Tibial nerve (tissue), 4 donors: ENCODE results near the gene COPS3. TPM values are rescaled to one million over a fixed set of nuclear protein-coding genes. Genes with fewer than 3 reads are reported as not detected.

ENCODE experiments used
- DNase-seq, 2 donors: peaks; one replicate each; pipeline ENCODE4 v3.0.0-alpha.2; 2019; ENCODE audit warnings: low spot score in 2 of 2
- H3K27ac ChIP-seq, 4 donors: fragments of 200-600 bp; sonication (generic) in 3 of 4; one replicate each; pipeline ENCODE4 v1.5.1; 2017 to 2019; ENCODE audit warnings: mild to moderate bottlenecking in 1 of 4
- H3K27me3 ChIP-seq, 2 donors: fragments of 200-600 bp; sonication (generic) in 1 of 2; one replicate each; pipeline versions ENCODE4 v1.5.1 to v1.6.0; 2017 to 2019
- H3K36me3 ChIP-seq, 3 donors: fragments of 200-600 bp; sonication (generic); one replicate each; pipeline ENCODE4 v1.5.1; 2018 to 2019
- H3K4me1 ChIP-seq, 4 donors: fragments of 200-600 bp; sonication (generic) in 3 of 4; one replicate each; pipeline ENCODE4 v1.5.1; 2017 to 2019
- H3K4me3 ChIP-seq, 4 donors: fragments of 200-600 bp; sonication (generic) in 3 of 4; one replicate each; pipeline ENCODE4 v1.5.1; 2017 to 2019; ENCODE audit warnings: mild to moderate bottlenecking in 1 of 4, moderate library complexity in 1 of 4
- H3K9me3 ChIP-seq, 4 donors: fragments of 200-600 bp; sonication (generic) in 3 of 4; one replicate each; pipeline ENCODE4 v1.5.1; 2017 to 2019
- CTCF ChIP-seq, 5 experiments: fragments of 200-600 bp in 3 of 5; fragments of 450-650 bp in 2 of 5; sonication (generic) in 3 of 5; IDR thresholded peaks; one replicate each; pipeline ENCODE4 v1.5.1; 2016 to 2019; ENCODE audit warnings: antibody characterized with exemption in 5 of 5, mild to moderate bottlenecking in 3 of 5, moderate library complexity in 2 of 5
- EP300 ChIP-seq, 2 donors: sonication (generic); formaldehyde crosslinking; IDR thresholded peaks; one replicate each; pipeline ENCODE4 v1.6.1; 2017; ENCODE audit warnings: antibody characterized with exemption in 2 of 2, mild to moderate bottlenecking in 1 of 2
- POLR2A ChIP-seq, 2 donors: fragments of 450-650 bp; IDR thresholded peaks; one replicate each; pipeline ENCODE4 v1.6.1; 2017; ENCODE audit warnings: antibody characterized with exemption in 2 of 2, mild to moderate bottlenecking in 2 of 2, moderate library complexity in 2 of 2
- WGBS, 2 donors: methylation state at CpG; one replicate each; pipeline ENCODE4 v1.1.5; 2018; 5-methylcytosine and 5-hydroxymethylcytosine counted together
- total RNA-seq, 4 donors: library from RNA; depleted of rRNA; stranded (reverse); fragments of >200 nt; gene quantifications; one replicate each; pipeline ENCODE4 v1.1.0, GENCODE V29; 2016

COPS3 gene
- total RNA-seq, 4 donors from 2014 or later = 15.7 to 58.8 (median 47.6) TPM

GRCh38 chr17:17236295-17237025 lies 44.6 kb downstream of the COPS3 start:
- TF ChIP-seq CTCF (IDR thresholded peaks at IDR 0.05) (no peak), EP300 (IDR thresholded peaks at IDR 0.05) (no peak)
- Histone ChIP-seq H3K4me3 (peak overlapping the region; percentile 61 to 100 (median 91)), H3K4me1 (peaks cover 0 to 37% (median 15%) of the 10 kb centered on the region in 4 donors), H3K27ac (peak overlapping the region; percentile 89 to 99 (median 91)), H3K9me3 (no peaks in the 10 kb centered on the region), H3K27me3 (no peaks in the 10 kb centered on the region), H3K36me3 (peaks cover 0 to 15% (median 7%) of the 10 kb centered on the region in 3 donors)
- DNase-seq = peak in 1 of 2 donors; percentile 15
- WGBS, 2 donors = 0% methylated on average over 26 of the region's 31 CpGs

- WGBS, 2 donors = 45 to 47% methylated on average over 19 of the region's 19 CpGs
- Histone ChIP-seq H3K4me1 (peaks cover 0 to 37% (median 15%) of the 10 kb centered on the region in 4 donors), H3K9me3 (no peaks in the 10 kb centered on the region), H3K36me3 (peaks cover 0 to 24% (median 11%) of the 10 kb centered on the region in 3 donors), H3K4me3 (peak overlapping the region; percentile 61 to 100 (median 91)), H3K27me3 (no peaks in the 10 kb centered on the region), H3K27ac (peak overlapping the region in 3 of 4 donors; percentile 89 to 99 (median 92))
- TF ChIP-seq POLR2A (IDR thresholded peaks at IDR 0.05) = no peak
- TF ChIP-seq EP300 (IDR thresholded peaks at IDR 0.05) = no peak
- TF ChIP-seq CTCF (IDR thresholded peaks at IDR 0.05) = no peak
- peak in 1 of 2 donors; percentile 21 for DNase-seq
These were observed 45.6 kb downstream of the COPS3 start for GRCh38 chr17:17235212-17236174.

GRCh38 chr17:17232303-17232621 lies 48.8 kb downstream of the COPS3 start:
- H3K4me1 ChIP-seq = peaks cover 0 to 30% (median 15%) of the 10 kb centered on the region in 4 donors
- H3K4me3 ChIP-seq = no peak overlapping the region
- H3K27ac ChIP-seq = no peak overlapping the region
- 86 to 89% methylated on average over 11 of the region's 11 CpGs for WGBS, 2 donors
- no peaks in the 10 kb centered on the region for H3K27me3 ChIP-seq
- TF ChIP-seq POLR2A (IDR thresholded peaks at IDR 0.05) = no peak
- no peak for TF ChIP-seq CTCF (IDR thresholded peaks at IDR 0.05)
- no peaks in the 10 kb centered on the region for H3K9me3 ChIP-seq
- DNase-seq = no peak
- H3K36me3 ChIP-seq = peaks cover 2 to 57% (median 27%) of the 10 kb centered on the region in 3 donors

- H3K27me3 ChIP-seq = no peaks in the 10 kb centered on the region
- H3K9me3 ChIP-seq = no peaks in the 10 kb centered on the region
- TF ChIP-seq CTCF (IDR thresholded peaks at IDR 0.05) (no peak), EP300 (IDR thresholded peaks at IDR 0.05) (no peak), POLR2A (IDR thresholded peaks at IDR 0.05) (no peak)
- no peak overlapping the region for H3K4me3 ChIP-seq
- peaks cover 2 to 62% (median 32%) of the 10 kb centered on the region in 3 donors for H3K36me3 ChIP-seq
- no peak for DNase-seq
- peaks cover 0 to 30% (median 15%) of the 10 kb centered on the region in 4 donors for H3K4me1 ChIP-seq
- H3K27ac ChIP-seq = no peak overlapping the region
- 80 to 88% methylated on average over 16 of the region's 16 CpGs for WGBS, 2 donors
These were observed 49.3 kb downstream of the COPS3 start for GRCh38 chr17:17231621-17232302.
